ENCODE data around the gene CDK15.

DNA sequence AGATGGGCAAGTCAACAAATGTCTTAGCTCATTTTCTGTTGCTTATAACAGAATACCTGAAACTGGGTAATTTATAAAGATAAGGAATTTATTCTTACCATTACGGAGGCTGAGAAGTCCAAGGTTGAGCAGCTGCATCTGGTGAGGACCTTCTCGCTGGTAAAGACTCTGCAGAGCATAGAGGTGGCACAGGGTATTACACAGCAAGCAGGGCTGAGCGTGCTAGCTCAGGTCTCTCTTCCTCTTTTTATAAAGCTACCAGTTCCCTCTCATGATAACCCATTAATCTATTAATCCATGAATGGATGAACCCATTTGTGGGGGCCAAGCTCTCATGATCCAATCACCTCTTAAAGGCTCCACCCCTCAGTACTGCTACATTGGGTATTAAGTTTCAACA is 109.1 kb downstream of the CDK15 start:
- TF ChIP-seq, protein P1, sequence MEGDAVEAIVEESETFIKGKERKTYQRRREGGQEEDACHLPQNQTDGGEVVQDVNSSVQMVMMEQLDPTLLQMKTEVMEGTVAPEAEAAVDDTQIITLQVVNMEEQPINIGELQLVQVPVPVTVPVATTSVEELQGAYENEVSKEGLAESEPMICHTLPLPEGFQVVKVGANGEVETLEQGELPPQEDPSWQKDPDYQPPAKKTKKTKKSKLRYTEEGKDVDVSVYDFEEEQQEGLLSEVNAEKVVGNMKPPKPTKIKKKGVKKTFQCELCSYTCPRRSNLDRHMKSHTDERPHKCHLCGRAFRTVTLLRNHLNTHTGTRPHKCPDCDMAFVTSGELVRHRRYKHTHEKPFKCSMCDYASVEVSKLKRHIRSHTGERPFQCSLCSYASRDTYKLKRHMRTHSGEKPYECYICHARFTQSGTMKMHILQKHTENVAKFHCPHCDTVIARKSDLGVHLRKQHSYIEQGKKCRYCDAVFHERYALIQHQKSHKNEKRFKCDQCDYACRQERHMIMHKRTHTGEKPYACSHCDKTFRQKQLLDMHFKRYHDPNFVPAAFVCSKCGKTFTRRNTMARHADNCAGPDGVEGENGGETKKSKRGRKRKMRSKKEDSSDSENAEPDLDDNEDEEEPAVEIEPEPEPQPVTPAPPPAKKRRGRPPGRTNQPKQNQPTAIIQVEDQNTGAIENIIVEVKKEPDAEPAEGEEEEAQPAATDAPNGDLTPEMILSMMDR (IDR thresholded peaks at IDR 0.05), result no peak
- TF ChIP-seq EZH2 (IDR thresholded peaks at IDR 0.05), result no peak

Measured in neural progenitor cell (in vitro differentiated cells).